HG03064 (cell line): Measurements from ENCODE around the gene LRPPRC.

Experiments used
- ATAC-seq: cut with Tn5 transposase; IDR thresholded peaks from one replicate; pipeline ENCODE4 v1.9.1; 2021; ENCODE audit warnings: low read depth; ENCODE audit not compliant: unreplicated experiment

The LRPPRC gene

GRCh38 chr2:43837831-43838559 lies 157.8 kb downstream of the LRPPRC start:
- ATAC-seq: no peak

GRCh38 chr2:43837033-43837432 lies 158.8 kb downstream of the LRPPRC start:
- no peak for ATAC-seq
